Measurements from ENCODE around the gene PRKCE.

The PRKCE gene

GRCh38 chr2:46136953-46137352 lies 485.5 kb downstream of the PRKCE start:
- DNase-seq = no peak

DNA sequence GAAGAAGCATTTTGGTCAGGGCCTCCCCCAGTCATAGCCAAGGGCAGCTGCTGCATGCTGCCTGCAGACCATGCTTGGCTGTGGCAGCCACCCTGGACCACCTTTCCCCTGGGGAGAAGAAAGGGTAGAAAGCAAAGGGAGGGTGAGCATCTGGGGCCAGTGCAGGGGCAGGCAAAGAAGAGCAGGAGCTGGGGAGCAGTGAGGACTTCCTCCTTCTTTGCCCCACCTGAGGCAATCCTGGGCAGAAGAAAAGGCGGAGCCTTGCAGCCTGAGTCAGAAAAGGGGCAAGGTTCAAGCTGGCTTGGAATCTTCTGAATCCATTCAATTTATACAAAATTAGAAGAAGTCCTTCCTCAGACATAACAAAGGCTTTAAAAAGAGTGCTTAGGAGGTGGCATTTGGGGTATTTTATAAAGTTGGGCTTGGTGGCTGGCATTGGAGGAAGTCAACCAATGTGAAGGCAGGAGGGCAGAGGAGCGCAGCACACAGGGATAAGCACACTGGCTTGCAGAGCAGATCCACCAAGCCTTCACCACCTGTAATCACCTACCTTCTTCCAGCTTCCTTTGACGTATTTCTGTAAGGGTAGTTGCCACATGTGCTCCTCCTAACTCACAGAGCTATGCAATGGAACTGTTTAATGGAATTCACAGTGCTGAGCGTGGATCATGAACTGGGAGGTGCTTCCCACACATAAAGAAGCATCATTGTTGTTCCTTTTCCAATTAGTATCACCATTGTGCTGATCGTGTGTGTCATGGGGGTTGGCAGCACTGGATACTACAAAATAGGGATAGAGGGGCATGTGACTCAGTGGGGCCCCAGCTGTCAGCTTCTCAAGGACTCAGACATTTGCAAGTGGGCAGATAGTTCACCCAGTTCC lies 491.3 kb downstream of the PRKCE start:
- DNase-seq = no peak

DNA sequence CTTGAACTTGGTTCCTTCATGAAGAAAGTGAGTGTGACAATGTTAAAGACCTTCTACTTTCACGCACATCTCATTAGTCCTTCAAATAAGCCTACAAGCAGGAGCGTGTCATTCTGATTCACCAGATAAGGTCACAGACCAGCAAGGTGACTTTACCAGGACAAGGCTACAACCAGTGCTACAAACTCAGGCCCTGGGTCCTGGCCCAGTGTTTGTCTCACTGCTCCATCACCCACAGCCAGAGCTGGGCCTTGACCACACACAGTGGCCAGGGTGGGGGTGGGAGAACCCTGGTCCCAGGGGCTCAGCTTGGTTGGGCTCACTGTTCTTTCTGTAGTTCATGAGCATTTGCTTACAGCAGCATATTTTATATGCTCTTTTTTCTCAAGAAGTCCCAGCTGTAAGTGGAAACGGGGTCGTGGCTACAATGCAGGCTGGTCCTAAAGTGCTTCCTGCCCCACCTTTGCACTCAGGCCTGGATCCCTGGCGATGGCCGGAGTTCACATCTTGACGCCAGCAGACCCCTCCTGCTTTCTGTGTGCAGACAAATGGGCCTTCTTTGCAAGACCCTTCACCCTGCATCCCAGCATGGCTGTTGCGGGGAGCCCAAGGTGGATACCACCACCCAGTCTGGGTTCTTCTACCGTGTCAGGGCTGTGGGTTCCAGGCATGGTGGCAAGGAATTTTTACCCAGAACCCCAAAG lies 492.1 kb downstream of the PRKCE start:
- no peak for DNase-seq

- no peak for DNase-seq
Observed at GRCh38 chr2:46144133-46144800, 492.8 kb downstream of the PRKCE start.

DNA sequence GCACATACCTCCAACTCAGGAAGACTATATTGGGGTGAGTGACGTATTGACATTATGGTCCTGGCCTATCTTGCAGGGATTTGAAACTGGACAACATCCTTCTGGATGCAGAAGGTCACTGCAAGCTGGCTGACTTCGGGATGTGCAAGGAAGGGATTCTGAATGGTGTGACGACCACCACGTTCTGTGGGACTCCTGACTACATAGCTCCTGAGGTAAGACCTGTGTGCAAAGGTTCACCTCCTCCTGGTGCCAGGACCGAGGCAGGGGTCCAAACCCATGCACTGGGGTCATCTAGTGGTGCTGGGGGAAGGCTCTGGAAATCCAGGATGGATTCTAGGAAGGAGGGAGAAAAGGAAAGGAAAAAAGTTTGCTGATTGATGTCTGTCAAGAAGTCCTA lies 493.5 kb downstream of the PRKCE start:
- DNase-seq = no peak

- no peak for DNase-seq
Observed at GRCh38 chr2:46145840-46146239, 494.4 kb downstream of the PRKCE start.

DNA sequence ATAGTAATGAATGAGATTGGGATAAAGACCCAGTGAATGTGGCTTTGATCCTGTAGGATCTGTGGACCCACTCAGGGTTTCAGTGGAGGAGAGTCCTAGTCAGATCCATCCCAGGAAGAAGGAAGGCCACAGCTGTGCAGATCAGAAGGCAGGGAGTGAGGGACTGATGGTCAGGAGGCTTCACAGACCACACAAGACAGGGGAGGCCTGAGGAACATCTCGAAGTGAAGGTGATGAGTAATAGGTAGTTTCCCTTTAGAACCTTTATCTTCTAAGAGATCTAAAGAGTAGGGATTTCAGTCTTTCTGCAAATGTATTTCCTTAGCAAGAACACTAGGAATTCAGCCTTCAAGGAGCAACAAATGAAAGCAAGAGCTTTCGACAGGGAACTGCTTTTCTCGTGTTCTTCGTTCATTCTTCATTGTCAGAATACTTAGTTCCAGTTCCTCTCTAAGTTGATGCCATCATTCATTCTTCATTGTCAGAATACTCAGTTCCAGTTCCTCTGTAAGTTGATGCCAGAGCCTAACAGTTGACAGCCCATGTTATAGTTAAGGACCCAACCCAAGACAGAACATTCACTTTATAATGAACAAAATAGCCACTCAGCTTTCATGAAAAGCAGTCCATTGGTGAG lies 495.5 kb downstream of the PRKCE start:
- no peak for DNase-seq

DNA sequence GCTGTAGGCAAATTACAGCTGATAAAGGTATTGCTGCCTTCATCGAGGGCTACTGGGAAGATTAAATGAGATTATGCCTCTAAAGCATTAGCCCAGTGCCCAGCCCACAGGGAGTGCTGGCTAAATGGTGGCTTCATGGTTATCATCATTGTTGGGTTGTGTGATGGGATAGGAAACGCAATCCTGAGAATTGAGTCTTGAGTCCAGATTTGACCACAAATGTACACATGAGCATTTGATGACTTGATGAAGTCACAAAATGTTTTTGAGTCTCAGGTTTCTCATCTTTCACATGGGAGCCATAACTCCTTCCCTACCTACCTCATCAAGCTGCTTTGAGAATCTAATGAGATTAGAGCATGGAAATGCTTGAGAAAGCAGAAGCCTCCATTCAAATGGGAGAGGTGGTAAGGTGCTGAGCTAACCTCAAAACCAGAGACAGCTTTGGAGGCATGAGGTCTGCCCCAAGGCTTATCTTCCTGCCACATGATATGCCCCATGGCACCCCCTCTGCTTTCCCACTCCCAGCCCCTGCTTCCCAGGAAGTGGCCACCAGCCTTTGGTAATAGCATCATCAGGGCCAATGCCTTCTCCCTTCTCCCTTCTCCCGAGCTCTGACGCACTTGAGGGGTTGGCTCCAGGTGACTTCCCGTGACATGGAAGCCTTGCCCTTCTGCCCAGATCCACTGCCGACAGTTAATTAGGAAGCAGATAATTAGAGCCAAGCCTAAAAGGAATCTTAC lies 496.3 kb downstream of the PRKCE start:
- no peak for DNase-seq

- no peak for DNase-seq
Observed at GRCh38 chr2:46148369-46148736, 496.9 kb downstream of the PRKCE start.

GRCh38 chr2:46150445-46150955 lies 499.0 kb downstream of the PRKCE start:
- DNase-seq = no peak

DNA sequence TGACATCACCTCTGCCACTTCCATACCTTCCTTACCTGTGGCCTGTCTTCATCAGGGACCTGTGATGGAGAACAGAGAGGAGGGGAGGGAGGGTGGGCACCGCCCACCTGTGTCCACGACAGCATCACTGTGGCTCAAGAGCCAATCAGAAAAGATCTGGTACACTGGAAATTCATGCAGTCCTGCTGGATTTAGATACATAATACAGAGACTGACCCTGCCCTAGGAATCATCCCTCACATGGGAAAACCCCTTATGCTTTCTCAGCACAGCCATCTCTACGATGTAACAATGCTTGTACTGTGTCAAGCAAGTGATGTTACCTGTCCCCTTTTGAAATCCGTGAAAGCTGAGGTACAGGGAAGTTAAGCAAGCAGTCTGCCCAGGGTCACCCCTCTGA lies 500.1 kb downstream of the PRKCE start:
- peak; percentile 49 for DNase-seq

- no peak for DNase-seq
Observed at GRCh38 chr2:46153996-46154753, 502.7 kb downstream of the PRKCE start.

DNA sequence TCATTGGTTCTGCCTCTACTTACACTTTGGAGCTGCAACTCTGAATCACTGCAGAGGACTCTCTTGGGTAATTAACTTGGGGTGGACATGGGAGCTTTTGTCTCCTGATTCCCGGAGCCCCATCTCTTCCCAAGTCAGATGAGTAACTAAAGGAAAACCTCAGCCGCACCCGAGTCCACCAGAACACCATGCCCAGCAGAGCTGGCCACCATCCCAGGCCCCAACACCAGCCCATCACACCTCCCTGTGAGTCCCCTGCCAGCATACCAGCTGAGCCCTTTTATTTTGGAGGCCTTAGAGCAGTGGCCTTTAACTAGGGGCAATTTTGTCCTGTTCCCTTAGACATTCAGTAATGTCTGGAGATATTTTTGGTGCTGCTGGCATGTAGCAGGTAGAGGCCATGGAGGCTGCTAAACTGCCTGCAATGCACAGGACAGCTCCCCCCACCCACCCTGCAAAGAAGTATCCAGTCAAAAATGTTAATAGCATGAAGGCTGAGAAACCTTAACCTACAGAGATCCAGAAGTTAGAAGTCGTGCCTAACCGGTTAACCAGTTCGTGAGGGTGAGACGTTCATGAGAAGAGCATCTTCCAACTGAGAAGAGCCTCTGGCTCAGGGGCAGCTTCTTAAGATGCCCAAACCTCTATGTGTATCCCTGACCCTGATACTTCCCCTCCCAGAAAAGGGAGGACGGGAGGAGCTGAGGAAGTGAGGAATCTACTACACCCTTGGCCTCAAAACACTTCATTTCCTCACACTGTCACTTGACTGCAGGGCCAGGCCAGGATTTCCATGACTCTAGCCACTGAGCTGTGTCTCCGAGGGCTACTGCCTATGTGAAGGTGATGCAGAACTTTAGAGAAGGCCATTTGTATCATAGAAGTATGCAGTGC lies 505.8 kb downstream of the PRKCE start:
- peak; percentile 54 for DNase-seq

DNA sequence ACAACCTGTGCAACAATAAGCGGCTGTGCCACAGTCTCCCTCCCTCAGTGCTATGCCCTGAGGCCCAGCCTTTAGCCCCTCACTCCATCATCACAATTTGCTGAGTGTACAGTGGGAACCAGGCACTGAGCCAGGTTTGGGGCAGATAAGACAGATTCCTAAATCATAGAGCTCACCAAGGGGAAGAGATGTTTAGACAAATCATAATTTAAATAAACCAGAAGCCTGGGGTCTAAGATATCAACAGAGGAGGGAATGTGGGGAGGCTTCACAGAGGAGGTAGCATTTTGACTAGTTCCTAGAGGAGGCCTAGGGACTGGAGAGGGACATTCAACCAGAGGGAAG lies 506.5 kb downstream of the PRKCE start:
- DNase-seq = peak; percentile 68

- DNase-seq = no peak
Observed at GRCh38 chr2:46158661-46159060, 507.2 kb downstream of the PRKCE start.

GRCh38 chr2:46160326-46160725 lies 508.9 kb downstream of the PRKCE start:
- DNase-seq = no peak

GRCh38 chr2:46161315-46161714 lies 509.8 kb downstream of the PRKCE start:
- no peak for DNase-seq

DNA sequence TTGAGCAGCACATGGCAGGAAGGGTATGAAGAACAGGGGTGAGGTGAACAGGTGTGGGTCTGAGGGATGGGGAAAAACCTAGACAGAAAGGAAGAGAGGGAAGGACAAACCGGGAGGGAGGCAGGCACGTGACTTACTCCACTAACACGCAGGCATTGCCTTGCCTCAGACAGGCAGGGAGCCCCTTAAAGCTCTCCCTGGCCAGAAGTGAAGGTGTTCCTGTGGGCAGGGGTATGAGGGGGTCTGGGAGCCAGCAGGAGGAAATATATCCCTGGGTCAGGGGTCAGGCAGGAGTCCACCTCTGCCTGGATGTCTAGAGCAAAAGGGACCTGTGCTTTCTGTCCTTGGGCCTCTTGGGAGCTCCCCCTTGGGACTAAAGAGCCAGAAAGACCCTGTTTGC lies 510.4 kb downstream of the PRKCE start:
- DNase-seq = no peak

- DNase-seq = no peak
Observed at GRCh38 chr2:46162329-46163097, 511.0 kb downstream of the PRKCE start.

GRCh38 chr2:46163098-46163430 lies 511.6 kb downstream of the PRKCE start:
- no peak for DNase-seq

Measured in NCI-H226 (cell line).